ENCODE measurements around the gene EPAS1.

The EPAS1 gene

GRCh38 chr2:46274586-46274985 is 22.6 kb upstream of the EPAS1 start:
- DNase-seq: no peak

GRCh38 chr2:46275995-46276394 is 21.2 kb upstream of the EPAS1 start:
- DNase-seq: no peak

DNA sequence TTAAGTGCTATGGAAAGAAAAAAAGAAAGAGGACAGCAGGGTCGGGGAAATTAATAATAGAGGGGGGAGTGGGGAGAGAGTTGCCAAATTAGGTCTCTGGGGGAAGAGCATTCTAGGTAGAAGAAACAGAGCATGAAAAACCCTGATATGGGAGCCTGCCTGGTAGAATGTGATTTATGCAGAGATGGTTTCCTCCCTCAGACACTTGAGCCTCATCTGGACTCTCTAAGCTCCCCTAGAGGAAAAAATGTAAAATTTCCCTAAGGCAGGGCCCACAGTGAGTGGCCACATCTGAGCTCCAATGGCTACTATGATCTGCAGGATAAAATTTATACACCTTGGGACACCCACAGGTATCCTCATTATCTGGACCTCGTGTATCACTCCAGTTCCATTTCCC is 20.6 kb upstream of the EPAS1 start:
- DNase-seq: no peak

- DNase-seq: no peak
Measured at GRCh38 chr2:46277431-46278190, 19.6 kb upstream of the EPAS1 start.

- no peak for DNase-seq
Measured at GRCh38 chr2:46278952-46279351, 18.3 kb upstream of the EPAS1 start.

DNA sequence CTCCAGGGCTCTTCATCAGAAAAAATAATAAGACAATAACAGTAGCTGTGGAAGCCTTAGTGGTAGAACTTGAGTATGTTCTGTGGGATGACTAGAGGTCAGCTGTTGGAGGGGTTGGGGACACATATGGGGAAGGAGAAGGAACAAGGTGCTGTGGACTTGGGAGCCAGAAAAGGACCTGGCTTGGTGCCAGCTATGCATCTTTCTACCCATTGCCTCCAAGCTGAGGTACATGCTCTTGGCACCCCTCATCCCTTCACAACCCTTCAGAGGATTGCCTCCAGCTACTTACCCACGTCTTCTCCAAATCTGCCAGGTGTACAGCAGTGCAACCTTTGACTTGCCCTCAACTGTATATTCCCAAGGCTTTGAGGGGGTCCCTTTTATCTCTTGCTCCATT is 15.3 kb upstream of the EPAS1 start:
- DNase-seq: no peak

DNA sequence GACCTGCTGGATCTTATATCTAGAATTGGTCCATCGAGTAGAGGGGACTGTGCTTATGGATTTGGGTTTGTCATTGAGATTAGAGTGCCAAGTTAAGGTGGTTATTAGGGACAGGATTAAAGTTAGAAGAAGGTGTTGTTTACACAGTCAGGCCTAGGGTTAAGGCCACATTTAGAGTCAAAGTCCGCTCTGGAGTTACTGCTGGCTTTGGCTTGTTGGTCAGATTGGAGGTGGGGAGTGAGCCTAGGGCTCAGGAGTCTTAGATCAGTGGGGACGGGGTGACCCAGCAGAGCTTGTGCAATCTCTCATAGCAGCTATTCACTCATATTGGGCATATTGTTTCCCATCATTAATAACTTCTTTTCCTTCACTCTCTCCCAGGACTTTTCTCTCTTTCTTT is 13.5 kb upstream of the EPAS1 start:
- no peak for DNase-seq

GRCh38 chr2:46284260-46284659 is 12.9 kb upstream of the EPAS1 start:
- no peak for DNase-seq

DNA sequence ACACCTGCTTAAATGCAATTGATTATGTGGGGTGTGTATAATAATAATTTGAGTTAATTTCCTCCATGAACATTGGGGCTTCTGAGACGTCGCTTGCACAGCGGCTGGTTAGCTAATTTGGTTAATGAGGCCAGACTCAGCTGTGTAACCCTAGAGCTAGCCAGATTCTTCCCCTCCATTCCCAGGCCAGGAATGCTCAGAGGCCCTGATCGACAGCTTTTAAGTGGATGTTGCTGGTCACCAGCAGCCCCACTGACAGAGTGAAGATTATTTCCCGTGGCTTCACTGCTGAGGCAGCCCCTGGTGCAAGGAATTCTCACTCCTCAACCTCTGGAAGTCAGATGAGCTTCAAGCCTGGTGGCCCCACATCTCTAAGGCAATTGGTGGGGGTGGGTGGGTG is 12.4 kb upstream of the EPAS1 start:
- DNase-seq: no peak

DNA sequence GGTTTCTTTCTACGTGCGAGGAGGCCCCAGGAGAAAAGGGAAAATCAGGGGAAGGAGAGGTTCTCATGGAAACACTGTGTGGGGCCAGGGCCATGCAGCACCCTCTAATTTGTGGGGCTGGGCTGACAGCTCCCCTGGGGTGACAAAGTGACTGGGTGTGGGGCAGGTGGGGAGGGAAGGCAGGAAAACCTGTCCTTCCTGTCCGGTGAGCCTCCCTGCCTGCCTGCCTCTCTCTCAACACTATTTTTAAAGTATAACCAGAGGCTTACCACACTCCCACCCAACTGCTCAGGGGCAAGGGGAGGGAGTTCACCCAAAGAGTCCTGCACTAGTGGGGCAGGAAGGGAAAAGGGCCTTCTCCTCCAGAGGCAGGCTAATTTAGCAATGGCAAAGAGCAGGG is 10.5 kb upstream of the EPAS1 start:
- DNase-seq: no peak

DNA sequence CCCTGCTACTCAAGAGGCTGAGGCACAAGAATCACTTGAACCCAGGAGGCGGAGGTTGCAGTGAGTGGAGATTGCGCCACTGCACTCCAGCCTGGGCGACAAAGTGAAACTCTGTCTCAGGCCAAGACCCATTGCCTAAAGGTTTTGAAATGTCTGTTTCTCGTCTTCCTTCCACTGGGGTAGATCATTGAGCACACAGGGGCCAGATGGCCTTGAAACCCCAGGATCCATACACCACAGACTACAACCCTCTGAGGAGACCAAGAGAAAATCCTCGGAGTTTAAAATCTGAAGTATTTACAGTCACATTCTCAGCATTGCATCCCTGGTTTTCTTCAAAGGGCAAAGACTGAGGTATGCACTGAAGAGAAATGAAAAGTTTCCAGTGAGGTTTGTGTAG is 7.1 kb upstream of the EPAS1 start:
- DNase-seq: no peak

DNA sequence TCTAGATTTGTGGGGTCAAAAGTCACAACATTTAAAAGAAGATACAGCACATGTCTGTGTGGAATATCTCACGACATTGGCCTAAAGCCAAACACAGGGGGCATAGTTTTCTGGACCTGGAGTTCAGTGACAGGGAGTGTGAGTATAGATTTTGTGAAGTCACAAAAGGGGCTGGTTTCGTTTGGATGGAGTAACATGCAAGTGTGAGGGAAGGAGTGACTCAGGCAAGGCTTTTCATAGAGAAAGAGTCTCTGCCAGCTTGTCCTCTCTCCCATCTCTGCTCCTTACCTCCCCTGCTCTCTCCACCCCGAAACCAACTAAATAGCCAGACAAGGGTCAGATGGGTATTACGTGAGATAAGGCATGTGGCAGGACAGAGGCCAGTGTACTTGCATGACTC is 3.7 kb upstream of the EPAS1 start:
- DNase-seq: no peak

- no peak for DNase-seq
Measured at GRCh38 chr2:46294176-46294836, 2.9 kb upstream of the EPAS1 start.

GRCh38 chr2:46296216-46296839 is 879 bp upstream of the EPAS1 start:
- no peak for DNase-seq

GRCh38 chr2:46297546-46298271 is 502 bp downstream of the EPAS1 start:
- DNase-seq: peak; percentile 54

- DNase-seq: no peak
Measured at GRCh38 chr2:46298272-46298521, 990 bp downstream of the EPAS1 start.

DNA sequence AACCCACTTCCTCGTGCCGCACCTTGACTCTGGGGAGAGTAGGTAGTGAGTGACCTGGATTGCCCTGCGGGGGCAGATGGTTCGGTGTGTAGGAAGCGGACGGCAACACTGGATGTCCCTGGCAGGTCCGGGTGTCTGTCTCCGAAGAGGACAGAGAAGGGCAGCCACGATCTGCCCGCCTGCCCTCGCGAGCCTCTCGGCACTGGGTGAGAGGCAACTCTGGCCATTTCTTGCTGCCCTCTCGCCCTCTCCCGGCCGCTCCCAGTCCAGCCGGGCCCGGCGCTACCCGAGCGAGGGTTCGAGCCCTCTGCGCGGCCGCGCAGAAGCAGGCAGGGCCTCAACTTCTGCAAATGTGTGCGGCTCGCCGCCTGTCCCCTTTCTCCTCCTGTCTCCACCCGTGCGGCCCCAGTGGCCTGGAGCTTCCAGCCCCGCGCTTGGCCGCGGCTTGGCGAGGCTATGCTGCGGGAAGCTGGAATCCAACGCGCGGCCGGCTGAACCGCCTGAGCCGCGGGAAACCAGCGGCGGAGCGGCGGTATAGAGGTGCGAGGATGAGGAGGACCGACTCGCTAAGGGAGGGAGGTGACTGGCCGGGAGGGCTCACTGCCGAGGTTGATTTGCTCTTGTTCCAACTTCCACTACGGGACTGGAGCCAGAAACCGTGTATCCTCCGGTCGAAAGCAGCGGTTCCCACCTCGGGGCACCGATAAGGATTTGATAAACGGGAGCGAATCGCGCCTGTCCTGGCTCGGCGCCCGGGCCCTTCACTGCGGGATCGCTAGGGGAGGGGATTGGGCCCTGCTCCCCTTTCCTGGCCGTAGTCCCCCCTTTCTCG is 1.5 kb downstream of the EPAS1 start:
- DNase-seq: no peak

- no peak for DNase-seq
Measured at GRCh38 chr2:46299365-46300263, 2.4 kb downstream of the EPAS1 start.

- no peak for DNase-seq
Measured at GRCh38 chr2:46300406-46300832, 3.2 kb downstream of the EPAS1 start.

DNA sequence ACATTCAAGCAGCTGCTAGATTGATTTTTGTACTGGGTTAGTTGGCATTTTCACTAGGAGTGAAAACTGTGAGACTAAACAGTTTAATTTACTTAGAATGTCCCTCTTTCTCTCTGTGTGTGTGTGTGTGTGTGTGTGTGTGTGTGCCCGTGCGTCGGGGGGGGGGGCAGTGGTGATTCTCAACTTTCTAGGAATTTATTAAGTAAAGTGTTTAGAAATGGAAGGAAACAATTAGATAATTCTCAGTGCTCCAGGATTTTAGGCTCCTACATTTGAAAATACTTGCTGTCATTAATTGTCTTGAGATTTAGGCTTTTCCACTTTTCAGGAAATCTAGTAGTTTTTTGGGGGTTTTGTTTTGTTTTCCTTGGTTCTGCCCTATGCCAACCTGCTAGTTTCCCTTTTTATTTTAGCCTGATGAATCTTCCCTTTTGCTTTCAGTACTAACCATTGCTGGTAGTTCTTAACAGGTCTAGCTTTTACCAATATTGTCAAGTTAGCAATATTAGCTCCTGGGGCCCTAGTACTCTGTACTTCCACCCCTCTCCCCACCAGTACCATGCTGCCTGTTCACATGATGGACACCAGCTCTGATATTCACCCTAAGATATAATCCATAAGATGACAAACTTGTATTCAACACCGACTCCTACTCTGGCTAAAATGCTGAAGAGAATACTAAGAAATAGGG is 4.9 kb downstream of the EPAS1 start:
- DNase-seq: no peak

GRCh38 chr2:46303233-46303632 is 6.0 kb downstream of the EPAS1 start:
- DNase-seq: no peak

Measured in NCI-H1436 (cell line).